ENCODE results near the gene WNT7B.

The WNT7B gene

DNA sequence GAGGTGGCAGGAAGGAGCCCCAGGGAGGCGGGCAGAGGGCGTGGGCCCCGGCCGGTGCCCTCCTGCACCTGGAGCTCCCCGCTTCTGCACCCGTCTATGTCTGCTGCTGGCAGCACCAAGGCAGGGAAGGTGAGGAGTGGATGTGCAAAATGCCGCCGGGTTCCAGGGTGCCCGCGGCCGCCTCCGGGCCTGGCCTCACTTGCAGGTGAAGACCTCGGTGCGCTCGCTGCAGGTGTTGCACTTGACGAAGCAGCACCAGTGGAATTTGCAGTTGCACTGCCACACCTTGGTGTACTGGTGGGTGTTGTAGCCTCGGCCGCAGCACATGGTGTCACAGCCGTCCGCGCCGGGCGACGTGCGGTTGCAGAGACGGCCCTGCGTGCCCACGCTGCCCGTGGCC, 54.3 kb downstream of the WNT7B start:
- no peak for DNase-seq

- no peak for DNase-seq
Measured at GRCh38 chr22:45922256-45922655, 54.7 kb downstream of the WNT7B start.

DNA sequence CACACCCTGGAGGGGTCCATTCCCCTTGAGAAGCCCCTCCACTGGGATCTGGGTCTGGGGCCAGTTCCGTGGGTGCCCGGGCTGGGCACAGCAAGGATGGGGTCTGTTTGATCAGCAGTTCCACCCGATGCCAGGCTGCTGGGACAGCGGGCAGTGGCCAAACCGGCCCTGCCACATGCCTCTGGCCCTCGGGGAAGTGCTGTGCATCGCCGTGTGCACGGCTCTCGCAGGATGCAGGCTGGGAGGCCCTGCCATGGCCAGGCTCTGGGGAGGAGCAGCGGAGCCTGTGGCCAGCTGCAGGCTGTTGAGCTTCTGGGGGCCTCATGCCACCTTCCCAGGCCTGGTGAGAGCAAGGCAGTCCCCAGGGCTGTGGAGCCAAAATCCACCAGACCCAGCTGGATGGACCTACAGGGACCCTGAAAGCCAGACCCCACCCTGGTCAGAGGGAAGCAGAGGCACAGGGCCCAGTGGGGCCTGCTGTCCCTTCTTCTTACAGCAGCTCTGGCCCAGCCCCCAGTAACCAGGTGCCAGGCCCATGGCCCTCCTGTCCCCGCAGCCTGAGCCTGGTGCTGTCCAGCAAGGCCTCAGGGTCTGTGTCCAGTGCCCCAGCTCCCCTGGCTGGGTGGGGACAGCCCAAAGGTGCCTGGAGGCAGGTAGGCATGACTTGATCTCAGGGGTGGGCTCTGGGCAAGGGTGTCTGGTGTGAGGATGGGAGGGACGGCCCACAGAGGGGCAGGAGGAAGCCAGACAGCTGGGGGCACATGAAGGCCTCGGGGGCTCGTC, 57.3 kb downstream of the WNT7B start:
- no peak for DNase-seq

DNA sequence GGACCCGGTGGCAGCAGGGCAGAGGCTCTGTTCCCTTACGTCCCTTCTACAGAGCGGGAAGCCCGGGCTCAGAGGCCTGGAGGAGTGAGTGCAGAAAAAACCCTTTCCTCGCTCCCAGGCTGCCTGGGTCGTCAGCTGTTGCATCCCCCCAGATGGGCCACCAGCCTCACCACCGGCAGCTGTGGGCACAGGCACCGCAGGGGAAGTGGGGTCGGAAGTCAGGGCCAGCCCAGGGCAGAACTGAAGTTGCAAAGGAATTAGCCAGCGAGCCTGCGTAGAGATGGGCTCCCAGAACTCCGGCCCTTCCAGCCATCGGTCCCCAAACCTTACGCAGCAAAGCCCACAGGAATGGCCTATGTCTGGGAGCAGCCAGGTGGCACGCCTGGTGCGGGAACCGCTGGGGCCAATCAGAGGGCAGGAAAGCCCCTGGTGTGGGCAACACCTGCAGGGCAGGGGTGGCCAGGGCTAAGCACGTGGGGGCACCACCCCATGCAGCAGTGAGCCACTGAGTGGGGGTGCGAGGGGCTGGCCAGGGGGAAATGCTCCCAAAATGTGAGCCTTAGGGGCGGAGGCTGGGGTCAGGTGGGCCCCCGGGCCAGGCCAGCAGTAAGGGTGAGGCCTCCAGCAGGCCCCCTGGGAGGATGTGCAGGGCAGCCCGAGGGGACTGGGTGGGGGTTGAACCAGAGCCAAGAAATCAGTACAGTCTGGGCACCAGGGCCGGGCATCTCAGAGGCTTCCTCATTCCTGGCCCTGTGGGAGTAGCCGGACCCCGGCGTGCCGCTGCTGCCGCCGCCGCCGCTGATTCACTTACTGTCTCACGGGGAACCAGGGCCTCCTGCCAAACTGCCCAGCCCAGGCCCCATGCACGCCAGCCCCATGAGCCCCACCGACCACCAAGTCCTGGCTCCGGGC, 58.2 kb downstream of the WNT7B start:
- DNase-seq: no peak

DNA sequence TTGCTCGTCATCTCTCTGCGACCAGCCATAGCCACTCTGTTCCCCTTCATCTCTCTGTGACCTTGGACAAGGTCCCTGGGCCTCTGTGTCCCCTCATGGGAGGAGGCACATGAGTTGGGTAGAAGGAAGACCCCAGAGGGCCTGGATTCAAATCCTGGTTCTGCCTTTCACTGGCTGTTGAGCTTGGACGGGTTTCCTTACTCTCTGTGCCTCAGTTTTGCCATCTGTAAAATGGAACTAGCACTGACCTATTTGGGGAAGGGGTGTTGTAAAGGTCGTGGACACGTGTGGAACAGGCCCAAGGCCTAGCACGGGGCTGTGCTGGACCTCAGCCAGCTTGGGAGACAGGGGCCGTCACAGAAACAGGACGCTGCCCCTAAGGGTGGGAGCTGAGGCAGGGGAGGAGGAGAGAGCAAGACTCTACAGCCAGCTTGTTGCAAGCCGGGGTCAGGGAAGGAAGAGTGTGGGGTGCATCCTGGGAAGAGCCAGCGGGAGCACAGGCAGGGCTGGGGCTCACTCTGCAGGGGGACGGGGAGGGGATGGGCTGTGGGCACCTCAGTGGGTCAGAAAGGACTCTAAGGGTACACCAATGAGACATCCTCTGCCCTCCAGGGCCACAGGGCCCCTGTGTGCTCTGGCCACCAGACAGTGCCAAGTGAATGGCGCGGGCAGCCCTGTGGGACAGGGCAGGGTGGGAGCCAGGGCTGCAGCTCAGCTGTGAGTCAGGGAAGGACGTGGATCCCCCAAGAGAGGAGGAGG, 59.1 kb downstream of the WNT7B start:
- no peak for DNase-seq

GRCh38 chr22:45917146-45917545, 59.8 kb downstream of the WNT7B start:
- DNase-seq: no peak

- no peak for DNase-seq
Measured at GRCh38 chr22:45916515-45916914, 60.4 kb downstream of the WNT7B start.

GRCh38 chr22:45915841-45916240, 61.1 kb downstream of the WNT7B start:
- DNase-seq: no peak

- DNase-seq: no peak
Measured at GRCh38 chr22:45915151-45915550, 61.8 kb downstream of the WNT7B start.

DNA sequence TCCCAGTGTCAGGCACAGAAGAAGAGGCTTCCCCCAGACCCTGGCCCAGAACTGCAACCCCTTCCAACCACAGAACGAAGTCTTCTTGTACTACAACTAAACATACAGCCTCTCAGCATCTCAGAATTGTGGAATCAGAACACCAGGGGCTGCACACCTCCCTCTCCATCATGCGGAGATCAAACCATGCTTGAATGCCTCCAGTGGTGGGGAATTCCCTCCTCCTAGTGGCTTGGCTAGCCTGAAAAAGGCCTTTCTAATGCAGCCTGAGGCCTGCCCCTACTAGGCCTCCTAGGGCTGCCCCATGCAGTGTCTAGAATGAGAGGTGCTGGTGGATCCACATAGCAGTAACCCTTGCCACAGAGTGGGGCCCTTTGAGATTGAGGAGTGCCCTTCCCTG, 62.7 kb downstream of the WNT7B start:
- no peak for DNase-seq

DNA sequence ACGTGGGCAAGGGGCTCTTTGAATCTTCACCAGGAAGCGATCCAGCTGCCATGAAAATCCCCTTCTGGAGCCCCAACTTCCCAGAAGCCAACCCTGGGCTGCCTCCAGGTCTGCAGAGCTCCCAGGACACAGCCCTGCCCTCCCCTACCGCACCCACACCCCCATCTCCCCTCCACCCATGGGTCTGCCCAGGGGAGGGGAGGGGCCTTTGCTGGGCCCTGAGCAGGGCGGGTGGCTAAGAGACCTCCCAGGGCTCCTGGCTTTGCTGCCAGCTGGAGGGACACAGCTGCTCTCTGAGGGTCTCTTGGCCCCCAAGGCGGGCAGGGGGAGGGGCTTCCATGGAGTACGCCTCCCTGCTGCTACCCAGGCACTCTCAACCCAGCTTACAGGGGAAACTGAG, 64.1 kb downstream of the WNT7B start:
- DNase-seq: no peak

DNA sequence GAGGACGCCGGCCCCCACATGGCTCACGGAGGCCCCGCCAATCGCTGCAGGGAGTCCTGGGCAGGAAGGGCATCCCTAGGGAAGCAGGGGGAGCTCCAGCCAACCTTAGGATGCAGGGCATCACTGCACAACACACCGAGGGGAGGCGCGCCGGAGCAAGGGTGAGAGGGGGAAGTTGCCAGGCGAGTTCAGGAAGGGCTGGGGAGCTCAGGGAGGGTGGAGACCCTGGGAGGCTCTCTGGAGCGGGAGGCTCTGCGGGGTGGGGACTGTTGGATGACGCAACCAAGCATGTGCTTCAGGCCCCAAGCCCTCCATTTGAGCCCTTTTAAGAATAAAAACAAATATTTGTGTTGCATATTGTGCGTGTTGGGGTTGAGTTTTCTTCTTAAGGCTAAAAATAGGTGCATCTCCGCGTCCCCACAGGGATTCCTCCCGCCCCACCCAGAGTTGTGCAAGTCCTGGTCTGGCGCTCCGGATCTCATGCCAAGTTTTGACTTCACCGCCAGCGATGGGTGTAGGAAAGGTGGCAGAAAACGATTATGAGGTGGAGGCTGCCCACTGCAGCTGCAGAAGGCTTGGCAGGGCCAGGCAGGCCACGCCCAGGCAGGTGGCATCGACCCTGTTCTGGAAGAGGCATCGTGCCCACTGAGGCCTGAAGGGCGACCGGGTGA, 65.2 kb downstream of the WNT7B start:
- no peak for DNase-seq

- DNase-seq: no peak
Measured at GRCh38 chr22:45910928-45911467, 66.0 kb downstream of the WNT7B start.

DNA sequence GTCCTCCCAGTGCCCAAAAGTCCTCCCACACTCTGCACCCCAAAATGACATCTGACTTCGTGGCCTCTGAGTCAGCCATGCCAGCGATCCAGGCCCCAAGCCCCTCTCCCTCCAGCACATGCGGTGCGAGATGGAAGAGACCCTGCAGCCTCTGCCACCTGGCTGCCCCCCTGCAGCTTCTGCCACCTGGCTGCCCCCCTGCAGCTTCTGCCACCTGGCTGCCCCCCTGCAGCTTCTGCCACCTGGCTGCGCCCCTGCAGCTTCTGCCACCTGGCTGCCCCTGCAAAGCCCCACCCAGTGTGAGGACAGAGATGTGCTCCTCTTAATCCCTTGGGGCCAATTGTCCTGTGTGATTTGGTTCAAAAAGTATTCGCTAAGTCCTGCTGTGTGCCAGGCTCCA, 68.0 kb downstream of the WNT7B start:
- no peak for DNase-seq

DNA sequence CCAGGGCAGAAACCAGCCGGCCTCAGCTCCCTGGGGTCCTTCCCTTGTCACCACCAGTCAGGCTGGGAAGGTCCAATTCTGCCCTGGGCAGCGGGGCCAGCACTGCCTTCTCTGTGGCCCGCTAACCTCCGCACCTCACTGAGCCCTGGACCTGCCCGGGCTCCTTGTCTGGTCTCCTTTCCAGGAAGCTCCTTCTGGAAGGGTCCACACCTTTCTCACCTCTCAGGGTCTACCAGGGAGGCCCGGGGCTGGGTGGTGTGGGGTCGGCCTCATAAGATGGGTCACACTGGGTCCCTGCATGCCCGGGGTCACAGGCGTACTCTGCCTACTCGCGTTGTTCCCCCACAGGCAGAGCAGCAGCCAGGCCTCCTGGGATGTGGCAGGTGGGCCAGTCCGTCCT, 69.0 kb downstream of the WNT7B start:
- DNase-seq: no peak

DNA sequence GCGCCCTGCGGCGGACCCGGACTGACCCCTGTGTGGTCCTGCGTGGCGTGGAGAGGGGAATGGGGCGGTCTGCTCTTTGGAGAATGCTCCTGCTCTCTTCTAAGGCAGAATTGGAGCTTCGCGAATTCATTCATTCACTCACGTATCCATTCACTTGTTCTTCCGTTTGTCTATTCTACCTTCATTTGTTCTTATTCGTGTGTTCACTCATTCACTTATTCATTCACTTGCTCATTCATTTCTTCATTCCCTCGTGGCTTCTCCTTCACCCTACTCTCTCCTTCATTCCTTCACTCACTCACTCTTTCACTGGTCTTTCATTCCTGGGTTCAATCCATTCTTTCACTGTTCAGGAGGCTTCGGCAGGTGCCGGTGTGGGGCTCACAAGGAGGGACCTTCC, 69.6 kb downstream of the WNT7B start:
- no peak for DNase-seq

GRCh38 chr22:45906946-45907345, 70.0 kb downstream of the WNT7B start:
- DNase-seq: no peak

DNA sequence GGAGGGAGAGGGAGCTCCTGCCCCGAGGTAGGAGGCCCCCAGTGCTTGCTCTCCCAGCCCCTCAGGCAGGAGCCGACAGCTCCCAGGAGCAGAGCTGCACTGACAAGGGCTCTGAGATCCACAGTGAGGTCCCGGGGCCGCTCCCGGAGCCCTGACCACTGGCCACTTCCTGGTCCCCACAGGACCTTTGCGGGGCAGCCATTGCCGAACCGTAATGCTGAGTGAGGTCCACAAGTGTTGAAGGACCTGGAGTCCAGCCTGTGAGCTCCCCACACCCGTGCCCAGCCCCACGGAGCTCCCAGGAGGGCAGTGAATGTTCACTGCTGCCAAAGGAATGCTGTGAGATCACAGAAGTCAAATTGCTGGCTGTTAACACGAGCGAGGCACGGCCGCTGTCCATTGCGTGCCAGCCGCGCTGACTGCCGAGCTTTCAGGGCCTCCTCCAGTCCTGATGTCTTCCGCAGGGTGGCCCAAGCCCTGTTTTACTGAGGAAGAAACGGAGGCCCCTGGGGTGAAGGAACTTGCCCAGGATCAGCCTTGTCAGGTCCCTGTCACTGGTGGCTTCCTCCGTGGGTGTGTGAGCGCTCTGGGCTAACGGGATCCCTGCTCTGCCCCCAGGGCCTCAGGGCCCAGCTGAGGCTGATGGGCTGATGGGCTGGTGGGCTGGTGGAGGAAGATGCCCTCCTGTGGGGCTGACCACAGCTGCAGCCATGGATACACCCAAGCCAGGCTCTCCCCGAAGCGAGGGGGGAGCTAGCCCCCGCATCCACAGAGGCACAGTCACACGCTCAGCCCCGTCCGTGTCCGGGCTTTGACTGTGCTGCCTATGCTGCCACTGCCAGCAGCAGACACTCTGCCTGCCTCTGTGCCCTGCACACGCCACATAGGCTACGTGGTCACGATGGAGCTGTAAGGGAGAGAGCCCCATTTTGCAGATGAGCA, 70.8 kb downstream of the WNT7B start:
- DNase-seq: no peak

DNA sequence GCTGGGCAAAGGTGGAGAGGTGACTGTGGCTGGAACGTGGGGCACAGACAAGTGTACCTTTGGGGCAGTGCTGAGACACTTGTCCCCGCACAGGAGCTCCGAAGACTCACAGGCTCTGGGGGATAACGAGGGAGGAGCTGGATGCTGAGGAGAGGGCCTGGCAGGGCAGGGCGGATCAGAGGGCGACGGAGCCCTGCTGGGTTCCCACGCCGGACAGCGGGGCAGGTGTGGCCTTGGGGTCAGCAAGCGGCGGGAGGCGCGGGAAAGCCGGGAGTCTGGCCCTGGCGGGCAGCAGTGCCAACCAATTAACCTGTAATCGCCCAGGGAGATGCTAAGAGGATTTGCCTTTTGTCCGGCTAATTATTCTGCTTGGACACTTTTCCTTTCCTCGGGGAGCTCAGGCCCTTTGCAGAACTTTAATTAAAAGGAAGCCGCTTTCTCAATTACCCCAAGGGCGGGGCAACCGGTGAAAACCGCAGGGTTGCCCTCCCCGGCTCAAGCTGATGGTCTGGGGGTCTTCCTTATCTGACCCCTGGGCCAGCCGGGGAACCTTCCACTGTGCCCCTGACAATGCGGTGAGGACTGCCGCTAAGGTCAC, 71.5 kb downstream of the WNT7B start:
- no peak for DNase-seq

DNA sequence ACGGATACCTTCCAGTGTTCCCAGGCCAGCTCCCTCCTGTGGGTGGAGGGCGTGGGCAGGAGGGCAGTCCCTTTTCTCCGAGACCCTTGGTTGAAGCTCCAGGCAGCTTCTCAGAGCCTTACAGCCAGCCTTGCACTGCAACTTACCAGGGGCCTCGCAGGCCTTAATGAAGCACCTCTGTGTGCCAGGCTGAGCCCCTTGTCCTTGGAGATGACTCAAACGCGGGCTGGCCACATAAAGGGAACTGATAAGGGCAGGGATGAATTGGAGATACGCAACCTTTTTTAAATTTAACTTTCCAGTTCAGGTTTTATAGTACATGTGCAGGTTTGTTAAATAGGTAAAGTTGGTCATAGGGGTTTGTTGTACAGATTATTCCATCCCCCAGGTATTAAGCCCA, 72.7 kb downstream of the WNT7B start:
- DNase-seq: no peak
